Activated naive CD4-positive, alpha-beta T cell treated with anti-CD3 and anti-CD28 coated beads, Interleukin-2, amount 50 U/mL, for 24 hours (primary cell): Measurements from ENCODE around the gene RTP3.
"Not testable (repeated sequence)": the region's sequence is repeated elsewhere in the genome, so short reads cannot be mapped to it uniquely, and the experiment has no call there.

Experiments used
- H3K27ac Mint-ChIP-seq: one replicate; pipeline ENCODE4 v1.8.0; 2021; ENCODE audit warnings: mild to moderate bottlenecking, mixed read lengths
- H3K27me3 Mint-ChIP-seq: one replicate; pipeline ENCODE4 v1.8.0; 2021; ENCODE audit warnings: mixed read lengths
- H3K36me3 Mint-ChIP-seq: one replicate; pipeline ENCODE4 v1.8.0; 2021; ENCODE audit warnings: mixed read lengths
- H3K4me1 Mint-ChIP-seq: one replicate; pipeline ENCODE4 v1.8.0; 2021; ENCODE audit warnings: mixed read lengths
- H3K4me3 Mint-ChIP-seq: one replicate; pipeline ENCODE4 v1.8.0; 2021; ENCODE audit warnings: mild to moderate bottlenecking, mixed read lengths
- H3K9me3 Mint-ChIP-seq: one replicate; pipeline ENCODE4 v1.8.0; 2021; ENCODE audit warnings: mixed read lengths

The RTP3 gene

GRCh38 chr3:46517784-46518181, 20.0 kb downstream of the RTP3 start:
- H3K4me1 Mint-ChIP-seq, result no peaks in the 10 kb centered on the region
- H3K36me3 Mint-ChIP-seq, result no peaks in the 10 kb centered on the region
- H3K4me3 Mint-ChIP-seq, result no peak overlapping the region
- H3K27me3 Mint-ChIP-seq, result no peaks in the 10 kb centered on the region
- H3K27ac Mint-ChIP-seq, result no peak overlapping the region
- no peaks in the 10 kb centered on the region for H3K9me3 Mint-ChIP-seq

- no peak overlapping the region for H3K27ac Mint-ChIP-seq
- no peaks in the 10 kb centered on the region for H3K4me1 Mint-ChIP-seq
- H3K4me3 Mint-ChIP-seq, result no peak overlapping the region
Measured at GRCh38 chr3:46519952-46520351, 22.2 kb downstream of the RTP3 start.

GRCh38 chr3:46520531-46520930, 22.8 kb downstream of the RTP3 start:
- H3K4me3 Mint-ChIP-seq, result no peak overlapping the region
- no peaks in the 10 kb centered on the region for H3K9me3 Mint-ChIP-seq
- no peak overlapping the region for H3K27ac Mint-ChIP-seq
- no peaks in the 10 kb centered on the region for H3K27me3 Mint-ChIP-seq
- no peaks in the 10 kb centered on the region for H3K4me1 Mint-ChIP-seq
- no peaks in the 10 kb centered on the region for H3K36me3 Mint-ChIP-seq

More at GRCh38 chr3:46519952-46520351, 22.2 kb downstream of the RTP3 start:
- Mint-ChIP-seq H3K27me3 (no peaks in the 10 kb centered on the region), H3K36me3 (no peaks in the 10 kb centered on the region), H3K9me3 (no peaks in the 10 kb centered on the region)

- Mint-ChIP-seq H3K4me1 (no peaks in the 10 kb centered on the region), H3K36me3 (no peaks in the 10 kb centered on the region), H3K27ac (no peak overlapping the region), H3K4me3 (no peak overlapping the region), H3K9me3 (no peaks in the 10 kb centered on the region), H3K27me3 (no peaks in the 10 kb centered on the region)
Measured at GRCh38 chr3:46521096-46521495, 23.3 kb downstream of the RTP3 start.

- H3K27ac Mint-ChIP-seq, H3K36me3 Mint-ChIP-seq: not testable (repeated sequence)
Measured at GRCh38 chr3:46522201-46522600, 24.4 kb downstream of the RTP3 start.

GRCh38 chr3:46523556-46523955, 25.8 kb downstream of the RTP3 start:
- Mint-ChIP-seq H3K9me3 (no peaks in the 10 kb centered on the region), H3K36me3 (no peaks in the 10 kb centered on the region), H3K27ac (no peak overlapping the region), H3K27me3 (no peaks in the 10 kb centered on the region), H3K4me3 (no peak overlapping the region), H3K4me1 (no peaks in the 10 kb centered on the region)

More at GRCh38 chr3:46522201-46522600, 24.4 kb downstream of the RTP3 start:
- H3K27me3 Mint-ChIP-seq, H3K4me3 Mint-ChIP-seq, H3K4me1 Mint-ChIP-seq, H3K9me3 Mint-ChIP-seq: not testable (repeated sequence)

GRCh38 chr3:46524008-46524407, 26.2 kb downstream of the RTP3 start:
- no peaks in the 10 kb centered on the region for H3K9me3 Mint-ChIP-seq
- H3K4me3 Mint-ChIP-seq, result no peak overlapping the region
- H3K27ac Mint-ChIP-seq, result no peak overlapping the region
- H3K4me1 Mint-ChIP-seq, result no peaks in the 10 kb centered on the region
- H3K27me3 Mint-ChIP-seq, result no peaks in the 10 kb centered on the region
- H3K36me3 Mint-ChIP-seq, result no peaks in the 10 kb centered on the region

GRCh38 chr3:46524832-46525231, 27.1 kb downstream of the RTP3 start:
- Mint-ChIP-seq H3K36me3 (no peaks in the 10 kb centered on the region), H3K4me1 (no peaks in the 10 kb centered on the region), H3K9me3 (no peaks in the 10 kb centered on the region), H3K4me3 (no peak overlapping the region), H3K27ac (no peak overlapping the region), H3K27me3 (no peaks in the 10 kb centered on the region)

GRCh38 chr3:46527239-46527638, 29.5 kb downstream of the RTP3 start:
- H3K27ac Mint-ChIP-seq, result no peak overlapping the region
- H3K4me1 Mint-ChIP-seq, result peaks cover 6% of the 10 kb centered on the region
- no peaks in the 10 kb centered on the region for H3K36me3 Mint-ChIP-seq
- H3K9me3 Mint-ChIP-seq, result no peaks in the 10 kb centered on the region
- H3K27me3 Mint-ChIP-seq, result no peaks in the 10 kb centered on the region
- H3K4me3 Mint-ChIP-seq, result no peak overlapping the region

GRCh38 chr3:46533091-46533490, 35.3 kb downstream of the RTP3 start:
- H3K9me3 Mint-ChIP-seq, result no peaks in the 10 kb centered on the region
- H3K36me3 Mint-ChIP-seq, result no peaks in the 10 kb centered on the region
- peaks cover 47% of the 10 kb centered on the region for H3K4me1 Mint-ChIP-seq
- H3K27ac Mint-ChIP-seq, result no peak overlapping the region
- H3K27me3 Mint-ChIP-seq, result no peaks in the 10 kb centered on the region
- H3K4me3 Mint-ChIP-seq, result no peak overlapping the region

GRCh38 chr3:46535746-46536145, 38.0 kb downstream of the RTP3 start:
- no peak overlapping the region for H3K4me3 Mint-ChIP-seq
- peaks cover 73% of the 10 kb centered on the region for H3K4me1 Mint-ChIP-seq
- H3K27ac Mint-ChIP-seq, result no peak overlapping the region
- H3K9me3 Mint-ChIP-seq, result no peaks in the 10 kb centered on the region
- no peaks in the 10 kb centered on the region for H3K27me3 Mint-ChIP-seq
- H3K36me3 Mint-ChIP-seq, result no peaks in the 10 kb centered on the region

- Mint-ChIP-seq H3K4me1 (peaks cover 69% of the 10 kb centered on the region), H3K9me3 (no peaks in the 10 kb centered on the region), H3K27me3 (no peaks in the 10 kb centered on the region), H3K4me3 (no peak overlapping the region), H3K27ac (no peak overlapping the region), H3K36me3 (no peaks in the 10 kb centered on the region)
Measured at GRCh38 chr3:46536758-46537157, 39.0 kb downstream of the RTP3 start.

- Mint-ChIP-seq H3K4me1 (peaks cover 75% of the 10 kb centered on the region), H3K36me3 (no peaks in the 10 kb centered on the region), H3K9me3 (no peaks in the 10 kb centered on the region), H3K27ac (peak overlapping the region; percentile 18), H3K27me3 (no peaks in the 10 kb centered on the region), H3K4me3 (no peak overlapping the region)
Measured at GRCh38 chr3:46537316-46537715, 39.5 kb downstream of the RTP3 start.

GRCh38 chr3:46537779-46538178, 40.0 kb downstream of the RTP3 start:
- peak overlapping the region; percentile 88 for H3K4me3 Mint-ChIP-seq
- no peaks in the 10 kb centered on the region for H3K27me3 Mint-ChIP-seq
- H3K27ac Mint-ChIP-seq, result peak overlapping the region; percentile 71
- no peaks in the 10 kb centered on the region for H3K9me3 Mint-ChIP-seq
- H3K4me1 Mint-ChIP-seq, result peaks cover 76% of the 10 kb centered on the region
- no peaks in the 10 kb centered on the region for H3K36me3 Mint-ChIP-seq

GRCh38 chr3:46538425-46538802, 40.6 kb downstream of the RTP3 start:
- not testable (repeated sequence) for H3K9me3 Mint-ChIP-seq, H3K27me3 Mint-ChIP-seq, H3K36me3 Mint-ChIP-seq
- peaks cover 72% of the 10 kb centered on the region for H3K4me1 Mint-ChIP-seq
- peak overlapping the region; percentile 88 for H3K4me3 Mint-ChIP-seq
- peak overlapping the region; percentile 71 for H3K27ac Mint-ChIP-seq

- no peaks in the 10 kb centered on the region for H3K9me3 Mint-ChIP-seq
- H3K4me1 Mint-ChIP-seq, result peaks cover 72% of the 10 kb centered on the region
- peak overlapping the region; percentile 87 for H3K27ac Mint-ChIP-seq
Measured at GRCh38 chr3:46538803-46539442, 41.1 kb downstream of the RTP3 start.

GRCh38 chr3:46539443-46540005, 41.7 kb downstream of the RTP3 start:
- Mint-ChIP-seq H3K27ac (peak overlapping the region; percentile 87), H3K27me3 (no peaks in the 10 kb centered on the region), H3K4me1 (peaks cover 66% of the 10 kb centered on the region), H3K36me3 (no peaks in the 10 kb centered on the region), H3K9me3 (no peaks in the 10 kb centered on the region), H3K4me3 (peak overlapping the region; percentile 88)

More at GRCh38 chr3:46538803-46539442, 41.1 kb downstream of the RTP3 start:
- peak overlapping the region; percentile 88 for H3K4me3 Mint-ChIP-seq
- no peaks in the 10 kb centered on the region for H3K36me3 Mint-ChIP-seq
- no peaks in the 10 kb centered on the region for H3K27me3 Mint-ChIP-seq
